22Rv1 (cell line): ENCODE results near the gene IQCM.

ENCODE experiments used
- H3K27ac ChIP-seq: fragments of 450-650 bp; 2 replicates; pipeline ENCODE4 v1.5.1; 2017
- ZFX ChIP-seq: fragments of 450-650 bp; IDR thresholded peaks from 2 replicates; pipeline ENCODE4 v1.6.1; 2017; ENCODE audit warnings: antibody characterized with exemption, borderline replicate concordance
- TF ChIP-seq, protein P1 (sequence below): fragments of 450-650 bp; IDR thresholded peaks from 2 replicates; pipeline ENCODE4 v1.5.1; 2017; ENCODE audit warnings: mild to moderate bottlenecking

Gene IQCM

DNA sequence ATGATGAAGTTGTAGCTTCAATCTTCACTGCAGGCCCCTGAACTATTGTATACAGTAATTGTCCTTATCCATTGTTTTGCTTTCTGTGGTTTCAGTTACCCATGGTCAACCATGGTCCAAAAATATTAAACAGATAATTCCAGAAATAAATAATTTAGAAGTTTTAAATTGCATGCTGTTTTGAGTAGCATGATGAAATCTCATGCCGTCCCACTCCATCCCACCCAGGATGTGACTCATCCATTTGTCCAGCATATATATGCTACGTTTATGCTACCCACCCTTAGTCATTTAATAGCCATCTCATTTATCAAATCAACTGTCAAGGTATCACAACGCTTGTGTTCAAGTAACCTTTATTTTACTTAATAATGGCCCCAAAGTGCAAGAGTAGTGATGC, 34.5 kb downstream of the IQCM start:
- TF ChIP-seq ZFX = no peak
- H3K27ac ChIP-seq = no peak overlapping the region

DNA sequence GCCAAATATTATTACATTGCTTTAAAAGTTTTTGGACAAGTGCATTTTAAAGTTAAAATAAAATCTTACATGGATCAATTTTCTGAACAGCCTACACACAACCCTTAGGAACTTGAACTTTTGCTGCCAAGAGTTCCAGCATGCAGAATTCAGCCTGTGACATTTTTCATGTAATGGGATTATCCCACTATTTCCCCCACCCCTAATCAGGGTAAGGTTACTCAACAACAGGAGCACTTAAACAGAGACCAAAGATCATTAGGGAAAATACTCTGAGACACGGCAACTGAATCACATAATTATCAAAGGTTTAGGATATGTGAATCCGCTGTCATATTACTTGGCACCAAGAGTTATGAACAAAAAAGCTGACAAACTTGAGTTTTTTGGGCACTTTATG, 47.2 kb downstream of the IQCM start:
- no peak overlapping the region for H3K27ac ChIP-seq
- TF ChIP-seq ZFX = no peak
- TF ChIP-seq, protein P1, sequence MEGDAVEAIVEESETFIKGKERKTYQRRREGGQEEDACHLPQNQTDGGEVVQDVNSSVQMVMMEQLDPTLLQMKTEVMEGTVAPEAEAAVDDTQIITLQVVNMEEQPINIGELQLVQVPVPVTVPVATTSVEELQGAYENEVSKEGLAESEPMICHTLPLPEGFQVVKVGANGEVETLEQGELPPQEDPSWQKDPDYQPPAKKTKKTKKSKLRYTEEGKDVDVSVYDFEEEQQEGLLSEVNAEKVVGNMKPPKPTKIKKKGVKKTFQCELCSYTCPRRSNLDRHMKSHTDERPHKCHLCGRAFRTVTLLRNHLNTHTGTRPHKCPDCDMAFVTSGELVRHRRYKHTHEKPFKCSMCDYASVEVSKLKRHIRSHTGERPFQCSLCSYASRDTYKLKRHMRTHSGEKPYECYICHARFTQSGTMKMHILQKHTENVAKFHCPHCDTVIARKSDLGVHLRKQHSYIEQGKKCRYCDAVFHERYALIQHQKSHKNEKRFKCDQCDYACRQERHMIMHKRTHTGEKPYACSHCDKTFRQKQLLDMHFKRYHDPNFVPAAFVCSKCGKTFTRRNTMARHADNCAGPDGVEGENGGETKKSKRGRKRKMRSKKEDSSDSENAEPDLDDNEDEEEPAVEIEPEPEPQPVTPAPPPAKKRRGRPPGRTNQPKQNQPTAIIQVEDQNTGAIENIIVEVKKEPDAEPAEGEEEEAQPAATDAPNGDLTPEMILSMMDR = no peak

DNA sequence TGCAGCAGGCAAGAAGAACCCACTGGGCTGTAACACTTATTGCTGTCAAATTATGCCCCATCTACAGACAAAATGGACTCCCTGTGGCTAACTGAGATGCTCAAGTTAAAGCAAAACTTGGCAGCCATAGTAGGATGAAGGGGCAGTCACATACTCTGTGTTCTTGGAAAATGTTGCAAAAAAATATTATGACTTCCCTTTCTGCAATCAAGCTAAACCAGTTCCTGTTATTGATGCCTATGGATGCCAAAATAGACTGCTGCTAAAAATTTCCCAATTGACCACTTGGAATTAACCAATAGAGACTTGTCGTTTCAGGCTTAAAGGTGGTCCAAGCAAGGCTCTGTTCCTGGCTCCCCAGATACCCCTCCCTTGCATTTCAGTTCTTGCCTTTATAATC, 49.5 kb downstream of the IQCM start:
- no peak for TF ChIP-seq ZFX
- TF ChIP-seq, protein P1 = no peak
- no peak overlapping the region for H3K27ac ChIP-seq

DNA sequence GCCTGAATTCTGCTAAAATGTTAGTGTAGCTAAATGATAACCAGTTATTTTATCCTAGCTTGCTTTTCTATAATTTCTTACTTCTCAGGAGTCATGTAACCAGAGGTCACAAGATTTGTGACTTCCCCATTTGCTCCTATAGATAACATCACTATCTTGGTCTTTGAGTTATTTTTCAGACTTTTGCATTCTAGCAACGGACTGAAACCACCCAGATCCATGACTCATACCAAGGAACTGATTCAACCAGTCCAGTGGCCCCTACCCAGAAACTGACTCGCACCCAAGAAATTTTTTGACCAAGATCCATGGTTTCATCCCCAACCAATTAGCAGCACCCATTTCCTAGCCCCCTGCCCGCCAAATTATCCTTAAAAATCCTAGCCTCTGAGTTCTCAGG, 50.0 kb downstream of the IQCM start:
- TF ChIP-seq, protein P1 = no peak
- TF ChIP-seq ZFX = no peak

DNA sequence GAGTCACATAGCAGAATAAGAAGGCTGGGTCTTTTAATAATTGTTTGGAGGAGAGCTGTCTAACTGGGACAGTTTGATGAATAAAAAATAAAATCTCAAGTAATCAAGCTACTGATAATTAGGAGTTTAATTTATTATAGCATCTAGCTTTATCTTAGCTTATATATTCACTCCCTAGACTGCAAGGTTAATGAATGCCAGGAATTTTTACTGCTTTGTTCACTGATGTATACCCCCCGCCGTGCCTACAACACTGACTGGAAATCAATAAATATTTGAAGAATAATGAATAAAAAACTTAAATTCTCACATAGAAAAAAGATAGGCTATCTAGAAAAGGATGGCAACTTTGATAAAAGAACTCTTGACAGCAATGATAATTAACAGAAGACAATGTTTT, 59.7 kb downstream of the IQCM start:
- no peak for TF ChIP-seq ZFX
- TF ChIP-seq, protein P1 = no peak
- H3K27ac ChIP-seq = no peak overlapping the region

More for the DNA sequence above, 50.0 kb downstream of the IQCM start:
- no peak overlapping the region for H3K27ac ChIP-seq

DNA sequence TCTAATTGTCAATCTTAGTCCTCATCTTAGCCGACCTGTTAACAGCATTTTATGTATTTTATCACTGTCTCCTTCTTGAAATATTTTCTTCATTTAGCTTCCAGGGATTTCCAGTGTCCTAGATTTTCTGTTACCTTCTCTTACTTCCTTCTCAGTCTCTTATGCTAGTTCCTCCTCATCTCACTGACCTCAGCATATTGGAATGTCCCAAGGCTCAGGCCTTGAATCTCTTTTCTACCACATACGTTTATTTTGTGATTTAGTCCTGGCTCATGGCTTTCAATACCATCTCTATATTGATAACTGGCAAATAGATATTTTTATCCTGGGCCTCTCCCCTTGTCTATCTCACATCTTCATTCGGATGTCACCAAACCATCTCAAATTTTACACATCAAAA, 61.1 kb downstream of the IQCM start:
- TF ChIP-seq ZFX = no peak
- TF ChIP-seq, protein P1 = no peak

DNA sequence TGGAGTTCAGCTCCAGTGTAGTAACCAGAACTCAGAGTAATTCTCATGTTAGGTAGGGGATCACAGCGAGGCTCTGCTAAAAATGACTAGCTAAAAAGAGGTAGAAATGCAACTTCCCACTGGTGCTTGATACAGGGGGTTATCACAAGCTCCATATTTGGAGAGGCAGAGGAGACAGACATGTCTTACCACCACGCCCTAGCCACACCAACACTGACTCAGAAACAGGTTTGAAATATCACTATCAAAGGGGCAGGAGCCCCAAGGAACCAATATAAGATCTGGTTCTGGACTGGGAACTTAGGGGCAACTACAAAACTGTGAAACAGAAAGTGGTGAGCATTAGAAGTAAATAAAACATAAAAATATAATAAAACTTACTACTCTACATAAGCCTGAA, 62.9 kb downstream of the IQCM start:
- no peak for TF ChIP-seq ZFX

More for the DNA sequence above, 61.1 kb downstream of the IQCM start:
- H3K27ac ChIP-seq = no peak overlapping the region

DNA sequence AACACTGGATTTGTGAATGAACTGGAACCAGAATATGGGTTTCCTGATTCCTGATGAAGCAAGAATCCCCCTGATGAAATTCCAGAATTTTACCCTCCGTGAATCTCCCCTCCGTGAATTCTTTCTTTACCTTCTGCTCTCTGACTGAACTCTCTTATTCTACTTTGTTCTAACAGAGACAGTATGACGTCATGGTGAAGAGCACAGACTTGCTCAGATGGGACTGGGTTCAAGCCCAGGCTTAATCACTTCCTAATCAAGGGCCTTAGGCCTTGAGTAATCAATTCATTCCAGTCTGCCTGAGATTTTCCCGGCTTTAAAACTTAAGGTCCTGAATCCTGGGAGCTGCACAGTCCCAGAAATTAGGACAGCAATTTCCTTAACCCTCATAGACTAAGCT, 64.5 kb downstream of the IQCM start:
- H3K27ac ChIP-seq = no peak overlapping the region
- no peak for TF ChIP-seq ZFX
- TF ChIP-seq, protein P1 = no peak

More for the DNA sequence above, 62.9 kb downstream of the IQCM start:
- no peak overlapping the region for H3K27ac ChIP-seq

DNA sequence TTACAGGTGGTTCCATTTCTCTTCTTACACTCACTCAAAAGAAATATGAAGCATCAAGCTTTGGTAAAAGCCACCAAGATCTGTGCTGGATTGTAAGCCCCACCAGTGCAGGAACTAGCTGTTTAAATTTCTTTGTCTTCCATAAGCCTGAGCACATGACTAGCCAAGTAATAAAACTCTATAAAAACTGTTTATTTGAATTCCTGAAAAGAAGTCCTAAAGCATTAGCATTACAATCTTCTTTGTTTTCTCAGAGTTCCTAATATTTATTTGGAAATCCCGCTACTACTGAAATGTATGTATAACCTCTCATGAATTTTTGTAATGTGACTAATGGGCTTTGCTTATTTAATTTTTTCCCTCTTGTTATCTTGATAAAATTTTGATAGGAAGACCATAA, 65.9 kb downstream of the IQCM start:
- no peak for TF ChIP-seq ZFX
- TF ChIP-seq, protein P1 = no peak
- no peak overlapping the region for H3K27ac ChIP-seq
